Keratinocyte (primary cell): ENCODE results near the gene ITPR2. TPM values are rescaled to one million over a fixed set of nuclear protein-coding genes. Genes with fewer than 3 reads are reported as not detected.

Experiments used
- DNase-seq: peaks from one replicate; pipeline ENCODE4 v3.0.0-alpha.2; 2011; ENCODE audit warnings: low read depth, missing footprints, low spot score
- FAIRE-seq: peaks from 2 replicates; lab custom pipeline; 2011; peaks lifted over from hg19 to GRCh38; lab: Jason Lieb, UNC
- H2AFZ ChIP-seq: 2 replicates; pipeline ENCODE4 v1.6.0; 2012; ENCODE audit warnings: low read length, control low read depth, inconsistent platforms; ENCODE audit not compliant: control insufficient read depth
- H3K27ac ChIP-seq: 2 replicates; pipeline ENCODE4 v1.5.1; 2011; ENCODE audit warnings: low read length; ENCODE audit not compliant: control insufficient read depth, insufficient read depth
- H3K27me3 ChIP-seq: 3 replicates; pipeline ENCODE4 v1.6.0; 2011; ENCODE audit warnings: low read length; ENCODE audit not compliant: control insufficient read depth, insufficient read depth; ENCODE audit errors: extremely low read depth
- H3K36me3 ChIP-seq, 2 experiments: 2 replicates in 1 of 2; 3 replicates in 1 of 2; pipeline ENCODE4 v1.5.1; 2011; ENCODE audit warnings: low read length in 2 of 2, mild to moderate bottlenecking in 1 of 2; ENCODE audit not compliant: control insufficient read depth in 2 of 2, insufficient read depth in 2 of 2; ENCODE audit errors: extremely low read depth in 1 of 2
- H3K4me1 ChIP-seq: 3 replicates; pipeline ENCODE4 v1.5.1; 2011; ENCODE audit warnings: low read length; ENCODE audit not compliant: control insufficient read depth, insufficient read depth; ENCODE audit errors: extremely low read depth
- H3K4me2 ChIP-seq: 3 replicates; pipeline ENCODE4 v1.6.0; 2011; ENCODE audit warnings: low read depth, low read length; ENCODE audit not compliant: control insufficient read depth, insufficient read depth; ENCODE audit errors: extremely low read depth
- H3K4me3 ChIP-seq, 3 experiments: fragments of 200-600 bp in 1 of 3; sonication (generic) in 1 of 3; 2 replicates in 2 of 3; 3 replicates in 1 of 3; pipeline ENCODE4 v1.5.1; 2011 to 2016; ENCODE audit warnings: low read length in 3 of 3, mild to moderate bottlenecking in 3 of 3, control low read depth in 2 of 3, inconsistent platforms in 1 of 3, low read depth in 1 of 3, mixed read lengths in 1 of 3, mixed run types in 1 of 3, moderate library complexity in 1 of 3; ENCODE audit not compliant: control insufficient read depth in 2 of 3, insufficient read depth in 2 of 3; ENCODE audit errors: extremely low read depth in 1 of 3
- H3K79me2 ChIP-seq: 2 replicates; pipeline ENCODE4 v1.6.0; 2012; ENCODE audit warnings: low read length; ENCODE audit not compliant: control insufficient read depth, insufficient read depth
- H3K9ac ChIP-seq: 3 replicates; pipeline ENCODE4 v1.6.0; 2011; ENCODE audit warnings: low read length; ENCODE audit not compliant: control insufficient read depth, insufficient read depth; ENCODE audit errors: extremely low read depth
- H3K9me1 ChIP-seq: 3 replicates; pipeline ENCODE4 v1.6.0; 2011; ENCODE audit warnings: low read length; ENCODE audit not compliant: control insufficient read depth, insufficient read depth; ENCODE audit errors: extremely low read depth
- H3K9me3 ChIP-seq: 2 replicates; pipeline ENCODE4 v1.5.1; 2012; ENCODE audit warnings: low read depth, low read length; ENCODE audit not compliant: control insufficient read depth
- H4K20me1 ChIP-seq: 3 replicates; pipeline ENCODE4 v1.6.0; 2011; ENCODE audit warnings: low read length; ENCODE audit not compliant: control insufficient read depth, insufficient read depth; ENCODE audit errors: extremely low read depth
- EZH2 ChIP-seq: IDR thresholded peaks from one replicate; pipeline ENCODE4 v1.6.1; 2012; ENCODE audit warnings: inconsistent platforms, mild to moderate bottlenecking, low read length, moderate library complexity
- dilution Hi-C: fragments of 300-500 bp; cut with MboI; formaldehyde crosslinking; loops from one replicate; pipeline ENCODE4 v1.7.0; 2020; ENCODE audit warnings: low sequenced_read_pairs; ENCODE audit not compliant: extremely low pct_ligation_motif_present
- polyA plus RNA-seq, 5 experiments: library from polyadenylated mRNA; depleted of rRNA in 3 of 5; stranded (reverse) in 3 of 5; stranded (forward) in 1 of 5; unstranded in 1 of 5; fragments of >200 nt; gene quantifications; 1 replicate in 1 of 5; 2 replicates in 3 of 5; 3 replicates in 1 of 5; pipeline versions ENCODE4 v1.2.1 to v1.2.3, GENCODE V29; 2011 to 2012; ENCODE audit warnings: missing spikeins in 2 of 5, low read depth in 1 of 5, low replicate concordance in 1 of 5
- TF ChIP-seq, protein P1 (sequence below), 3 experiments: IDR thresholded peaks in 1 of 3; conservative IDR thresholded peaks in 1 of 3; optimal IDR thresholded peaks in 1 of 3; 2 replicates in 2 of 3; 3 replicates in 1 of 3; pipeline versions ENCODE3 to v1.5.1; 2011; ENCODE audit warnings: low read length in 3 of 3, mild to moderate bottlenecking in 3 of 3, moderate library complexity in 2 of 3, control low read depth in 1 of 3, inconsistent platforms in 1 of 3; ENCODE audit not compliant: insufficient read depth in 2 of 3; ENCODE audit errors: extremely low read depth in 1 of 3

The ITPR2 gene
- polyA plus RNA-seq, 1 donor (not counting 4 experiments of a cell fraction or from before 2014, with no cell fraction given) = 7.6 TPM

DNA sequence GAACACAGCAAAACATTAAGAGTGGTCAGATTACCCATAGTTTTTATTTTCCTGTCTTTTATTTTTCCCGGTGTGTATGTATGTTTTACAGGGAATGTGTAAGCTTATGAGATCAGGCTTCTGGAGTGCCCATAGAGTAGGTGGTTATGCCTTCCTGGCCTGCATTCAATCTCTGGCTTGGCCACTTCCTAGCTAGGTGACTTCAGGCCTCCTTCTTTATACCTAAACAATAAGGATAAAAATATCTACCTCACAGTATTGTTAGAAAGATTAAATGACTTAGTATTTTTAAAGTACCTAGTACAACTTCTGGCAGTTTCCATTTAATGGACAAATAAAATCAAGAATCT is 42.4 kb downstream of the ITPR2 start:
- dilution Hi-C loops = no loop called here

DNA sequence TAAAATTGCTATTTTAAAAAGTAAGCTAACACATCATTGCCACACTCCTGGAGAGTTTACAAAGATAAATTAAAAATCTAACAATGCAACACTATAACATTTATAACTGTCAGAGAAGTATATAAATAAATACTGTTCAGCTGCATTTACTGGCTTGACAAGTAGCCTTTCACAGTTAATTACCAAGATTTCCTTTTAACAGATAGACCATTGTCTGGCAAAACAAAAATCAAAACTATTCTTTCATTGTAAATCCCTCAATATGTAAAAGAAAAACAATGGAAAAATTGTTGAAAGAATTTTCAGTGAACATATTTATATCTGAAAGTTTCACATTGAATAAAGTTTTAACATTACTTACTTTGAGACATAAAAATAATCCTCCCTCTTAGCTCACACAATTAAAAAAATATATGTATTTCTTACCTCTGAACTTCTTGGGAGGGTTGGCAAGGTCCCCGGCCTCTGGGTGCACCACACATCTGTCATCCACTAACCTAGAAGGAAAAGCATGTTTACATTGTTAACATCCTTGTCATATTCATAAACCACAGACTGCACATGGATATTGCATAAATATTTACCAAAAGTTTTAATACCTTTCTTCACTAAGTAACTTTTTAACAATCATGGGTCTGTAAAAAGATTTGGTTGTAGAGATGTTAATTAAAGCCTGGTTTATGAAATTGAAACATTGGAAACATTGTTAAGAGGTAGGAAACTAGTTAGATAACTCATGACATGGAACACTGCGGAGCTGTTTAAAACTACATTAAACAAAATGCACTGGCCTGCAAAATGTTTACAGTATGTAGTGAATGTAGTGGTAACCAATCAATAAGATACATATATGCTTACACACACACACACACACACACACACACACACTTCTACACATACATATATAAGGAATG is 43.0 kb downstream of the ITPR2 start:
- dilution Hi-C loops = no loop called here
- H3K9me1 ChIP-seq = no peaks in the 10 kb centered on the region
- no peak overlapping the region for H3K9ac ChIP-seq
- H3K4me1 ChIP-seq = peaks cover 10% of the 10 kb centered on the region
- FAIRE-seq (no peak), DNase-seq (no peak)
- H4K20me1 ChIP-seq = no peaks in the 10 kb centered on the region
- no peaks in the 10 kb centered on the region for H3K27me3 ChIP-seq
- no peak overlapping the region for H3K4me3 ChIP-seq
- no peak for TF ChIP-seq EZH2
- TF ChIP-seq, protein P1, sequence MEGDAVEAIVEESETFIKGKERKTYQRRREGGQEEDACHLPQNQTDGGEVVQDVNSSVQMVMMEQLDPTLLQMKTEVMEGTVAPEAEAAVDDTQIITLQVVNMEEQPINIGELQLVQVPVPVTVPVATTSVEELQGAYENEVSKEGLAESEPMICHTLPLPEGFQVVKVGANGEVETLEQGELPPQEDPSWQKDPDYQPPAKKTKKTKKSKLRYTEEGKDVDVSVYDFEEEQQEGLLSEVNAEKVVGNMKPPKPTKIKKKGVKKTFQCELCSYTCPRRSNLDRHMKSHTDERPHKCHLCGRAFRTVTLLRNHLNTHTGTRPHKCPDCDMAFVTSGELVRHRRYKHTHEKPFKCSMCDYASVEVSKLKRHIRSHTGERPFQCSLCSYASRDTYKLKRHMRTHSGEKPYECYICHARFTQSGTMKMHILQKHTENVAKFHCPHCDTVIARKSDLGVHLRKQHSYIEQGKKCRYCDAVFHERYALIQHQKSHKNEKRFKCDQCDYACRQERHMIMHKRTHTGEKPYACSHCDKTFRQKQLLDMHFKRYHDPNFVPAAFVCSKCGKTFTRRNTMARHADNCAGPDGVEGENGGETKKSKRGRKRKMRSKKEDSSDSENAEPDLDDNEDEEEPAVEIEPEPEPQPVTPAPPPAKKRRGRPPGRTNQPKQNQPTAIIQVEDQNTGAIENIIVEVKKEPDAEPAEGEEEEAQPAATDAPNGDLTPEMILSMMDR (optimal IDR thresholded peaks at IDR 0.05 in 1 of 3, IDR thresholded peaks at IDR 0.05 in 1 of 3, conservative IDR thresholded peaks at IDR 0.05 in 1 of 3; ENCODE audit: extremely low read depth in 1 of 3, insufficient read depth in 2 of 3, low read length in 3 of 3) = no peak
- H3K27ac ChIP-seq = no peak overlapping the region
- no peaks in the 10 kb centered on the region for H3K79me2 ChIP-seq
- no peak overlapping the region for H2AFZ ChIP-seq
- no peak overlapping the region for H3K4me2 ChIP-seq
- H3K9me3 ChIP-seq = no peaks in the 10 kb centered on the region
- no peaks in the 10 kb centered on the region for H3K36me3 ChIP-seq

More for the DNA sequence above, 42.4 kb downstream of the ITPR2 start:
- FAIRE-seq (no peak), DNase-seq (no peak)
- TF ChIP-seq EZH2 = no peak
- TF ChIP-seq, protein P1 (optimal IDR thresholded peaks at IDR 0.05 in 1 of 3, IDR thresholded peaks at IDR 0.05 in 1 of 3, conservative IDR thresholded peaks at IDR 0.05 in 1 of 3; ENCODE audit: extremely low read depth in 1 of 3, insufficient read depth in 2 of 3, low read length in 3 of 3) = no peak
- Histone ChIP-seq H3K27me3 (no peaks in the 10 kb centered on the region), H3K27ac (no peak overlapping the region), H3K9ac (no peak overlapping the region), H3K4me2 (no peak overlapping the region), H3K79me2 (no peaks in the 10 kb centered on the region), H3K36me3 (no peaks in the 10 kb centered on the region), H3K9me3 (no peaks in the 10 kb centered on the region), H3K4me1 (peaks cover 10% of the 10 kb centered on the region), H3K9me1 (no peaks in the 10 kb centered on the region), H2AFZ (no peak overlapping the region), H4K20me1 (no peaks in the 10 kb centered on the region), H3K4me3 (no peak overlapping the region)
